Measurements from ENCODE around the gene CERS1.

Gene CERS1

DNA sequence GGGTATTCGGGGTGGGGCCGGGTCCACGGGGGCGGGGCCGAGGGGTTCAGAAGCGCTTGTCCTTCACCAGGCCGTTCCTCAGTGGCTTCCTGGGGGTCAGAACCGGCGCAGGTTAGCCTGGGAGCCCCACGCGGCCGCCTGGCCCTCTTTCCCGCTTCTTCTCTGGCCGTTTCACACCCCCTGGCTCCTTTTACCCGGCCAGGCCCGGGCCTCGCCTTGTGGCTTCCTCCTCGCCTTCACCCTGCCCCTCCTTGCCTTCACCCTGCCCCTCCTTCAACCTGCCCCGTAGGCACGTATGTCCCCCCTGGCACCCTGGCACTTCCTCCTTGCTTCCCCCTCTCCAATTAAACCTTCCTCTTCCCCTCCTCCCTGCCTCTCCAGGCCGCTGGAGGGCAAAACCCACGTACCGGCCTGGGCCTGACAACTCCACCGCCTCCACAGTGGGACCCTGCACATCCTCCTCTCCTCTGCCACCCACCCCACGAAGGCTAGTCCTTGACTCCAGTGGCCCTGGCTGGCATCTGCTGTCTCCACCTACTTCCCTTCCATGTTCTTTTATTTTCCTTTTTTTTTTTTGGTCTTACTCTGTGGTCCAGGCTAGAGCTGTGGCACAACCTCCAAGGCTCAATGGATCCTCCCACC is 25.3 kb downstream of the CERS1 start:
- Histone ChIP-seq H3K27ac (ENCODE audit: extremely low read depth, low read depth, low read length) (no peak overlapping the region), H3K9me3 (ENCODE audit: control insufficient read depth, insufficient read depth, low read depth, low read length) (no peaks in the 10 kb centered on the region), H3K4me3 (ENCODE audit: low read depth, low read length) (no peak overlapping the region), H3K4me1 (ENCODE audit: control insufficient read depth, insufficient read depth, low read length) (peaks cover 5% of the 10 kb centered on the region), H3K36me3 (ENCODE audit: control insufficient read depth in 2 of 2, insufficient read depth in 1 of 2, low read length in 2 of 2) (peaks cover 0 to 44% of the 10 kb centered on the region in 2 experiments; a peak in 1 of 3 replicates)
- ChIA-PET POLR2A (interaction anchor here (1.2 kb wide), 1 partner anchor 9 kb away, joined by 7 read pairs; no protein-coding TSS in a partner anchor), CTCF (interaction anchor here (0.7 to 1.6 kb wide), 3 partner anchors 9 to 14 kb away, joined by 3 to 5 read pairs (median 4); no protein-coding TSS in a partner anchor)
- TF ChIP-seq OVOL3 (tag by site-specific recombination; IDR thresholded peaks at IDR 0.05) (no peak), ZNF423 (tag by site-specific recombination; IDR thresholded peaks at IDR 0.05) (no peak), EGR2 (tag by site-specific recombination; IDR thresholded peaks at IDR 0.05; ENCODE audit: low read depth) (peak; percentile 91), ZNF155 (tag by site-specific recombination; IDR thresholded peaks at IDR 0.05) (no peak), HOXD13 (CRISPR knock-in tag; IDR thresholded peaks at IDR 0.05; ENCODE audit: borderline replicate concordance) (no peak), ZFHX2 (tag by site-specific recombination; conservative IDR thresholded peaks at IDR 0.05) (peak; percentile 84), ZBTB48 (tag by site-specific recombination; IDR thresholded peaks at IDR 0.05) (no peak), ZNF404 (tag by site-specific recombination; IDR thresholded peaks at IDR 0.05) (no peak), ZNF366 (tag by site-specific recombination; conservative IDR thresholded peaks at IDR 0.05) (peak; percentile 50; the same call in 1 of the 2 replicates), ZNF596 (tag by site-specific recombination; IDR thresholded peaks at IDR 0.05) (no peak), ZXDB (tag by site-specific recombination; IDR thresholded peaks at IDR 0.05) (no peak), ZNF121 (tag by site-specific recombination; IDR thresholded peaks at IDR 0.05) (no peak), ZNF623 (tag by site-specific recombination; IDR thresholded peaks at IDR 0.05) (no peak), ZNF670 (tag by site-specific recombination; IDR thresholded peaks at IDR 0.05; ENCODE audit: low read depth) (no peak), ZNF76 (tag by site-specific recombination; IDR thresholded peaks at IDR 0.05; ENCODE audit: borderline replicate concordance, low read depth) (no peak), ZNF274 (IDR thresholded peaks at IDR 0.05; ENCODE audit: low read length) (no peak), ZNF274 (tag by site-specific recombination; IDR thresholded peaks at IDR 0.05; ENCODE audit: borderline replicate concordance) (no peak)
- TF ChIP-seq, protein P1, sequence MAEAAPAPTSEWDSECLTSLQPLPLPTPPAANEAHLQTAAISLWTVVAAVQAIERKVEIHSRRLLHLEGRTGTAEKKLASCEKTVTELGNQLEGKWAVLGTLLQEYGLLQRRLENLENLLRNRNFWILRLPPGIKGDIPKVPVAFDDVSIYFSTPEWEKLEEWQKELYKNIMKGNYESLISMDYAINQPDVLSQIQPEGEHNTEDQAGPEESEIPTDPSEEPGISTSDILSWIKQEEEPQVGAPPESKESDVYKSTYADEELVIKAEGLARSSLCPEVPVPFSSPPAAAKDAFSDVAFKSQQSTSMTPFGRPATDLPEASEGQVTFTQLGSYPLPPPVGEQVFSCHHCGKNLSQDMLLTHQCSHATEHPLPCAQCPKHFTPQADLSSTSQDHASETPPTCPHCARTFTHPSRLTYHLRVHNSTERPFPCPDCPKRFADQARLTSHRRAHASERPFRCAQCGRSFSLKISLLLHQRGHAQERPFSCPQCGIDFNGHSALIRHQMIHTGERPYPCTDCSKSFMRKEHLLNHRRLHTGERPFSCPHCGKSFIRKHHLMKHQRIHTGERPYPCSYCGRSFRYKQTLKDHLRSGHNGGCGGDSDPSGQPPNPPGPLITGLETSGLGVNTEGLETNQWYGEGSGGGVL (tag by site-specific recombination; IDR thresholded peaks at IDR 0.05), result peak; percentile 20; the same call in 1 of the 2 replicates
- TF ChIP-seq, protein P2, sequence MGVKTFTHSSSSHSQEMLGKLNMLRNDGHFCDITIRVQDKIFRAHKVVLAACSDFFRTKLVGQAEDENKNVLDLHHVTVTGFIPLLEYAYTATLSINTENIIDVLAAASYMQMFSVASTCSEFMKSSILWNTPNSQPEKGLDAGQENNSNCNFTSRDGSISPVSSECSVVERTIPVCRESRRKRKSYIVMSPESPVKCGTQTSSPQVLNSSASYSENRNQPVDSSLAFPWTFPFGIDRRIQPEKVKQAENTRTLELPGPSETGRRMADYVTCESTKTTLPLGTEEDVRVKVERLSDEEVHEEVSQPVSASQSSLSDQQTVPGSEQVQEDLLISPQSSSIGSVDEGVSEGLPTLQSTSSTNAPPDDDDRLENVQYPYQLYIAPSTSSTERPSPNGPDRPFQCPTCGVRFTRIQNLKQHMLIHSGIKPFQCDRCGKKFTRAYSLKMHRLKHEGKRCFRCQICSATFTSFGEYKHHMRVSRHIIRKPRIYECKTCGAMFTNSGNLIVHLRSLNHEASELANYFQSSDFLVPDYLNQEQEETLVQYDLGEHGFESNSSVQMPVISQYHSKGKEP (tag by site-specific recombination; IDR thresholded peaks at IDR 0.05), result no peak
- TF ChIP-seq, protein P3, sequence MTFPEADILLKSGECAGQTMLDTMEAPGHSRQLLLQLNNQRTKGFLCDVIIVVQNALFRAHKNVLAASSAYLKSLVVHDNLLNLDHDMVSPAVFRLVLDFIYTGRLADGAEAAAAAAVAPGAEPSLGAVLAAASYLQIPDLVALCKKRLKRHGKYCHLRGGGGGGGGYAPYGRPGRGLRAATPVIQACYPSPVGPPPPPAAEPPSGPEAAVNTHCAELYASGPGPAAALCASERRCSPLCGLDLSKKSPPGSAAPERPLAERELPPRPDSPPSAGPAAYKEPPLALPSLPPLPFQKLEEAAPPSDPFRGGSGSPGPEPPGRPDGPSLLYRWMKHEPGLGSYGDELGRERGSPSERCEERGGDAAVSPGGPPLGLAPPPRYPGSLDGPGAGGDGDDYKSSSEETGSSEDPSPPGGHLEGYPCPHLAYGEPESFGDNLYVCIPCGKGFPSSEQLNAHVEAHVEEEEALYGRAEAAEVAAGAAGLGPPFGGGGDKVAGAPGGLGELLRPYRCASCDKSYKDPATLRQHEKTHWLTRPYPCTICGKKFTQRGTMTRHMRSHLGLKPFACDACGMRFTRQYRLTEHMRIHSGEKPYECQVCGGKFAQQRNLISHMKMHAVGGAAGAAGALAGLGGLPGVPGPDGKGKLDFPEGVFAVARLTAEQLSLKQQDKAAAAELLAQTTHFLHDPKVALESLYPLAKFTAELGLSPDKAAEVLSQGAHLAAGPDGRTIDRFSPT (tag by site-specific recombination; IDR thresholded peaks at IDR 0.05), result peak; percentile 56; the same call in 1 of the 2 replicates

Data from HEK293 (cell line).